Endothelial cell of umbilical vein (primary cell): ENCODE results near the gene STRA8. TPM values are rescaled to one million over a fixed set of nuclear protein-coding genes. Genes with fewer than 3 reads are reported as not detected.

Experiments
- Bru-seq: library from RNA; stranded (reverse); fragments of 400-500 nt; gene quantifications from one replicate; lab custom pipeline; 2021; lab: Mats Ljungman, UMichigan
- BruChase-seq, 2 experiments: library from RNA; stranded (reverse); fragments of 400-500 nt; gene quantifications; one replicate each; lab custom pipeline; 2021; lab: Mats Ljungman, UMichigan
- BruUV-seq: library from RNA; stranded (reverse); fragments of 400-500 nt; replicated peaks from 2 replicates; lab custom pipeline; 2021; lab: Mats Ljungman, UMichigan
- CTCF ChIA-PET: fragments of 300-600, 350-600 bp; sonication (Branson Sonifier 250); formaldehyde crosslinking; loops from one replicate; lab custom pipeline; 2021; ENCODE audit warnings: antibody characterized with exemption, inconsistent platforms; lab: Charles Lee
- POLR2A ChIA-PET: fragments of 300-600, 350-600 bp; sonication (Branson Sonifier 250); formaldehyde crosslinking; loops from one replicate; lab custom pipeline; 2021; ENCODE audit warnings: antibody characterized with exemption, inconsistent platforms; lab: Charles Lee
- DNase-seq: peaks from one replicate; pipeline ENCODE4 v3.0.0-alpha.2; 2011; ENCODE audit warnings: low read depth, low spot score
- FAIRE-seq: peaks from 2 replicates; lab custom pipeline; 2011; peaks lifted over from hg19 to GRCh38; lab: Jason Lieb, UNC
- H2AFZ ChIP-seq: 2 replicates; pipeline ENCODE4 v1.6.0; 2012; ENCODE audit warnings: low read depth, low read length, control low read depth, inconsistent platforms
- H3K27ac ChIP-seq: 2 replicates; pipeline ENCODE4 v1.5.1; 2011; ENCODE audit warnings: low read depth, mild to moderate bottlenecking, control low read depth, low read length, moderate library complexity; ENCODE audit not compliant: insufficient read depth
- H3K27me3 ChIP-seq, 2 experiments: 2 replicates each; pipeline versions ENCODE4 v1.6.0 to v1.6.1; 2011; ENCODE audit warnings: low read length in 2 of 2, mixed read lengths in 1 of 2; ENCODE audit not compliant: control insufficient read depth in 2 of 2, insufficient read depth in 2 of 2
- H3K36me3 ChIP-seq, 2 experiments: 2 replicates in 1 of 2; 3 replicates in 1 of 2; pipeline ENCODE4 v1.5.1; 2011; ENCODE audit warnings: low read length in 2 of 2, mild to moderate bottlenecking in 1 of 2, moderate library complexity in 1 of 2; ENCODE audit not compliant: control insufficient read depth in 2 of 2, insufficient read depth in 2 of 2; ENCODE audit errors: extremely low read depth in 1 of 2
- H3K4me1 ChIP-seq: 3 replicates; pipeline ENCODE4 v1.5.1; 2011; ENCODE audit warnings: mild to moderate bottlenecking, low read length; ENCODE audit not compliant: control insufficient read depth, insufficient read depth; ENCODE audit errors: extremely low read depth
- H3K4me2 ChIP-seq: 2 replicates; pipeline ENCODE4 v1.6.1; 2011; ENCODE audit warnings: low read length, control low read depth, mixed read lengths; ENCODE audit not compliant: insufficient read depth
- H3K4me3 ChIP-seq, 3 experiments: fragments of 200-600 bp in 1 of 3; sonication (generic), shearing (Covaris generic) in 1 of 3; replicated peaks in 1 of 3; 2 replicates each; pipeline ENCODE4 v1.5.1; 2011 to 2016; ENCODE audit warnings: control low read depth in 3 of 3, low read length in 3 of 3, mild to moderate bottlenecking in 2 of 3, inconsistent platforms in 1 of 3, low read depth in 1 of 3, moderate library complexity in 1 of 3; ENCODE audit not compliant: insufficient read depth in 1 of 3
- H3K79me2 ChIP-seq: 2 replicates; pipeline ENCODE4 v1.6.0; 2012; ENCODE audit warnings: low read length, inconsistent platforms; ENCODE audit not compliant: control insufficient read depth, insufficient read depth
- H3K9ac ChIP-seq: replicated peaks from 2 replicates; pipeline ENCODE3; 2011; ENCODE audit warnings: low read length, control low read depth; ENCODE audit not compliant: insufficient read depth; ENCODE audit errors: extremely low read depth
- H3K9me1 ChIP-seq: replicated peaks from 3 replicates; pipeline ENCODE4 v1.6.0; 2011; ENCODE audit warnings: mild to moderate bottlenecking, low read length; ENCODE audit not compliant: control insufficient read depth, insufficient read depth; ENCODE audit errors: extremely low read depth
- H3K9me3 ChIP-seq: replicated peaks from 2 replicates; pipeline ENCODE4 v1.5.1; 2012; ENCODE audit warnings: low read length, inconsistent platforms; ENCODE audit not compliant: control insufficient read depth, insufficient read depth
- H4K20me1 ChIP-seq: replicated peaks from 2 replicates; pipeline ENCODE3; 2011; ENCODE audit warnings: mild to moderate bottlenecking, low read length; ENCODE audit not compliant: control insufficient read depth, insufficient read depth; ENCODE audit errors: extremely low read depth
- EZH2 ChIP-seq: IDR thresholded peaks from 2 replicates; pipeline ENCODE4 v1.6.1; 2012; ENCODE audit warnings: borderline replicate concordance, low read depth, mild to moderate bottlenecking, moderate library complexity, low read length, inconsistent platforms; ENCODE audit not compliant: severe bottlenecking
- GATA2 ChIP-seq: IDR thresholded peaks from 2 replicates; pipeline ENCODE4 v1.7.0; 2011; ENCODE audit warnings: low read depth, mild to moderate bottlenecking, moderate library complexity, mixed read lengths, low read length; ENCODE audit not compliant: insufficient read length, insufficient read depth
- JUN ChIP-seq: IDR thresholded peaks from 2 replicates; pipeline ENCODE4 v1.6.1; 2011; ENCODE audit warnings: borderline replicate concordance, low read depth; ENCODE audit not compliant: insufficient read length, insufficient read depth
- MAX ChIP-seq: IDR thresholded peaks from 2 replicates; pipeline ENCODE4 v1.6.1; 2011; ENCODE audit not compliant: insufficient read depth, insufficient read length
- MYC ChIP-seq: IDR thresholded peaks from one replicate; pipeline ENCODE4 v1.6.1; 2011; ENCODE audit warnings: mild to moderate bottlenecking, low read depth, low read length
- POLR2AphosphoS5 ChIP-seq: IDR thresholded peaks from 2 replicates; pipeline ENCODE4 v1.6.1; 2012; ENCODE audit warnings: low read depth, mild to moderate bottlenecking, control low read depth, low read length, moderate library complexity; ENCODE audit not compliant: insufficient read depth
- dilution Hi-C: fragments of 300-500 bp; cut with MboI; formaldehyde crosslinking; loops from one replicate; pipeline ENCODE4 v1.15.0; 2019; ENCODE audit warnings: low sequenced_read_pairs; ENCODE audit not compliant: extremely low pct_ligation_motif_present
- intact Hi-C: fragments of 100-400 bp; cut with micrococcal nuclease; formaldehyde crosslinking; loops from one replicate; pipeline ENCODE4 v1.10.0; 2022
- long read RNA-seq: library from polyadenylated mRNA; stranded (forward); transcript quantifications from one replicate; pipeline ENCODE4 v2.0.0, GENCODE V29; 2021
- polyA minus RNA-seq, 3 experiments: library from RNA; depleted of rRNA, polyadenylated mRNA; stranded (reverse); fragments of >200 nt; gene quantifications; 1 replicate in 1 of 3; 2 replicates in 2 of 3; pipeline ENCODE4 v1.2.3, GENCODE V29; 2011
- polyA plus RNA-seq, 4 experiments: library from polyadenylated mRNA; depleted of rRNA in 3 of 4; stranded (reverse) in 3 of 4; unstranded in 1 of 4; fragments of >200 nt; gene quantifications; 2 replicates each; pipeline versions ENCODE4 v1.2.1 to v1.2.3, GENCODE V29; 2011 to 2012; ENCODE audit warnings: missing spikeins in 1 of 4
- total RNA-seq: library from RNA; stranded (reverse); gene quantifications from 2 replicates; pipeline ENCODE4 v1.2.3, GENCODE V29; 2021

The STRA8 gene
- total RNA-seq (not detected in 2 replicates), polyA plus RNA-seq (not detected in 2 replicates), polyA minus RNA-seq (not detected in 2 replicates), Bru-seq, nascent RNA (percentile 4 among the genes with signal in this experiment), BruChase-seq, experiment 1, labeled RNA remaining after a 6-hour chase (not detected), BruChase-seq, experiment 2, labeled RNA remaining after a 2-hour chase (percentile 4 among the genes with signal in this experiment)
- polyA plus RNA-seq (2011; cell fraction: cytosol; rRNA removed): not detected in 2 replicates
- polyA plus RNA-seq (2011; cell fraction: nucleus; rRNA removed): not detected in 2 replicates
- not detected in 2 replicates for polyA plus RNA-seq (2012)
- polyA minus RNA-seq (2011; cell fraction: cytosol; rRNA and poly(A)+ RNA removed): not detected
- not detected in 2 replicates for polyA minus RNA-seq (2011; cell fraction: nucleus; rRNA and poly(A)+ RNA removed)
- long read RNA-seq: 0 reads

GRCh38 chr7:135233570-135233969 lies at the start of gene STRA8:
Gene STRA8 (plus strand): TSS chr7:135233838. CDS start chr7:135240525, 6,687 bp downstream.
- intact Hi-C loops: no loop called here
- H4K20me1 ChIP-seq: no peaks in the 10 kb centered on the region
- H3K4me1 ChIP-seq: no peaks in the 10 kb centered on the region
- H3K9ac ChIP-seq: no peak within 1 kb of the TSS
- H3K36me3 ChIP-seq: no peaks in the 10 kb centered on the region
- no peaks in the 10 kb centered on the region for H3K9me1 ChIP-seq
- BruUV-seq: no TSS peak
- no peak for FAIRE-seq
- H3K27me3 ChIP-seq: peaks cover 0 to 2% of the 10 kb centered on the region in 2 experiments
- no peak within 1 kb of the TSS for H3K27ac ChIP-seq
- no peak for TF ChIP-seq MAX
- TF ChIP-seq MYC: no peak
- TF ChIP-seq GATA2: no peak
- TF ChIP-seq JUN: no peak
- no peak for TF ChIP-seq POLR2AphosphoS5
- TF ChIP-seq EZH2: no peak
- H3K79me2 ChIP-seq: no peaks in the 10 kb centered on the region
- dilution Hi-C loops: no loop called here
- no peak within 1 kb of the TSS for H2AFZ ChIP-seq
- ChIA-PET POLR2A (no interaction called here), CTCF (interaction anchor here (1.6 kb wide), 1 partner anchor 10 kb away, joined by 6 read pairs; no protein-coding TSS in a partner anchor)
- no peak within 1 kb of the TSS for H3K4me3 ChIP-seq
- H3K4me2 ChIP-seq: no peak within 1 kb of the TSS
- no peak for DNase-seq
- no peaks in the 10 kb centered on the region for H3K9me3 ChIP-seq
